ENCODE data around the gene LYZ.

GRCh38 chr12:69355363-69356028 is 7.3 kb downstream of the LYZ start:
- TF ChIP-seq, protein P1, sequence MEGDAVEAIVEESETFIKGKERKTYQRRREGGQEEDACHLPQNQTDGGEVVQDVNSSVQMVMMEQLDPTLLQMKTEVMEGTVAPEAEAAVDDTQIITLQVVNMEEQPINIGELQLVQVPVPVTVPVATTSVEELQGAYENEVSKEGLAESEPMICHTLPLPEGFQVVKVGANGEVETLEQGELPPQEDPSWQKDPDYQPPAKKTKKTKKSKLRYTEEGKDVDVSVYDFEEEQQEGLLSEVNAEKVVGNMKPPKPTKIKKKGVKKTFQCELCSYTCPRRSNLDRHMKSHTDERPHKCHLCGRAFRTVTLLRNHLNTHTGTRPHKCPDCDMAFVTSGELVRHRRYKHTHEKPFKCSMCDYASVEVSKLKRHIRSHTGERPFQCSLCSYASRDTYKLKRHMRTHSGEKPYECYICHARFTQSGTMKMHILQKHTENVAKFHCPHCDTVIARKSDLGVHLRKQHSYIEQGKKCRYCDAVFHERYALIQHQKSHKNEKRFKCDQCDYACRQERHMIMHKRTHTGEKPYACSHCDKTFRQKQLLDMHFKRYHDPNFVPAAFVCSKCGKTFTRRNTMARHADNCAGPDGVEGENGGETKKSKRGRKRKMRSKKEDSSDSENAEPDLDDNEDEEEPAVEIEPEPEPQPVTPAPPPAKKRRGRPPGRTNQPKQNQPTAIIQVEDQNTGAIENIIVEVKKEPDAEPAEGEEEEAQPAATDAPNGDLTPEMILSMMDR (conservative IDR thresholded peaks at IDR 0.05 in 1 of 2, IDR thresholded peaks at IDR 0.05 in 1 of 2; ENCODE audit: low read depth in 1 of 2, low read length in 2 of 2): no peak
- TF ChIP-seq EZH2 (IDR thresholded peaks at IDR 0.05; ENCODE audit: low read length, missing control alignments): no peak
